ENCODE measurements around the gene BHLHE40. TPM values are rescaled to one million over a fixed set of nuclear protein-coding genes. Genes with fewer than 3 reads are reported as not detected.
A peak's percentile ranks its signal among the peaks of the same experiment; 100 is the strongest.

The BHLHE40 gene
- total RNA-seq, 2 donors from 2014 or later = 31.1 to 85.6 TPM

DNA sequence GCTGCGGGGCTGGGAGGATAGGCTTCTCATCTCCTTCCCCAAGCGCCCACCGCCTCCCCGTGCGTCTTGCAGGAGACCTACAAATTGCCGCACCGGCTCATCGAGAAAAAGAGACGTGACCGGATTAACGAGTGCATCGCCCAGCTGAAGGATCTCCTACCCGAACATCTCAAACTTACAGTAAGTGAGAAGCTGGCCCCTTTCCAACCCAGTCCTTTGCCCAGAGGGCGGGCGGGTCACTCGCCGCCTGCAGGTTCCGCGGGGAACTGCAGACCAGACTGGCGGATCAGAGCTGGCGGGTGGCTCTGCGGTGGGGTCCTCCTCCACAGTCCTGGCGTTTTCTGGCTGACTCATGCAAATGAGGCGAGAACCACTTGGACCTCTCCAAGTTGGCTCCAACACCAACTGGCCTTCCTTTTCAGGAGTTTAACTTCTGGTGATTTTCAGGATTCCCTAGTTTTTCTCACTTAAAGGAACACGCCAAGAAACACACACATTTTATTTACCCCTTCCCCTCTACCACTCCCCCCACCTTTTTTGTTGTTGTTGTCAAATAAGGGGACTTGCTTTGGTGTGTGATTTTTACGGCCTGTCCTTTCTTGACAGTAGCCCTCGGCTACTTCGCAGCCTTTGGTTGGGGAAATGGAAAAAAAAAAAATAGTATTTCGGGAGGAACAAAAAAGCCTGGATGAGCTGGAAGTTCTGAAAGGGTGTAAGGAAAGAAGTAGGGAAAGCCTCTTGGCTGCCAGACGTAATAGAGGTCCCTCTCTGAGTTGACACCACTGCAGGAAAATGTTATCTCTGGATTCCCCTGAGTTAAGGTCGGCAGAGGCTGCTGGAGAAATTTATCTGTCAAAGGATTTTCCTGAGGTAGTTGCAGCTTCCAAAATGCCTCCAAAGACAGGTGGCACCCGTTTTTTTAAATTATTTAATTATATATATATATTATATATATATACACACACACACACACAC is 1.3 kb downstream of the BHLHE40 start:
- peak; percentile 95 for DNase-seq
- peak; percentile 19 to 21 for ATAC-seq
- intact Hi-C loops (cut with DNase I) = loop anchor here (2.0 to 10.0 kb wide), 4 partner anchors 42 to 256 kb away; no protein-coding TSS in a partner anchor

DNA sequence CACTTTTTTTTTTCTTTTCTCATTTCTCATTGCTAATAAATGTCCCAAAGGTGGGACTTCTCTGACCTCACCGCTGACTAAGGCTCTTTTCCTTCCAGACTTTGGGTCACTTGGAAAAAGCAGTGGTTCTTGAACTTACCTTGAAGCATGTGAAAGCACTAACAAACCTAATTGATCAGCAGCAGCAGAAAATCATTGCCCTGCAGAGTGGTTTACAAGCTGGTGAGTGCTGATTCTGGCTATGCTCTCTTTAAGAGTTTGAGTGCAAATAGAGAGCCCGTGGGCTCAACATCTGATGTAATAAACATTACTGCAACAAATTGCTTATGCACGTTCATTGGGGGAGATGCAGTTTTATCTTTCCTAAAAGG is 2.0 kb downstream of the BHLHE40 start:
- DNase-seq (no peak), ATAC-seq (no peak)
- intact Hi-C loops (cut with DNase I) = loop anchor here (2.0 to 10.0 kb wide), 4 partner anchors 41 to 256 kb away; no protein-coding TSS in a partner anchor

DNA sequence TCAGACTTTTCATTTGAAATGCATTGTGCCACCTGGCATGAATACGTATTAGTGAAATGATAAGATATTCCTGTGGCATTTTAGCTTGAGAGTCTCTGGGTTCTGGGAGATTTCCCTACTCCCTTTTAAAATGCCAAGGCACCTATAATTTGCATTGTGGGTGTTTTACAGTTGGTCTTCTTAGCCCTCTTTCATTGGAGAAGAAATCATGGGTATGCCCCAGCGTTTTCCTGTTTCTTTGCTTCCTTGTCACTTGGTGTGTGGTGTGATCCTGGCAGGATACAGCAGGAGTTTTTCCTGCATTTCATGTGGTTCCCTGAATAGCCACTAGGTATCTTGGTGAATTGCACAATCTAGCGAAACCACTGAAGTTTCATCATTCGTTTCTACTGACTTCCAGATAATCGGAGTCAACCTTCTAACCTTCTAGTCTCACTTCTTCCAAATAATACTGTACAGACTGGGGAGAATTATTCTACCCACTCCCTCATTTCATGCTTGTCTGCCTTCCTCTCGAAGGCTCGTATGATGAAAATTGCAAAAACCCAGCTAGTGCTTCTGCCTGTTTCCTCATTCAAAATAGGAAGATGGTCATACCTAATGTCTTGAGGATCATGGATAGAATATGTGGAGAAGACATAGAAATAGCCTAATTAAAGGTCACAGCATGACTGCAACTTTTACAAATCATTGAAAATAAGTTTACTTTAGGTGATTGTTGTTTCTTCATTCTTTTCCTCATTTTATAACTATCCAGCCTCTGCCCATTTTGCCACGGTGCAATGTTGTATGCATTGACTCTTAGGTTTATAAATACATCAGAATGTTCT is 2.6 kb downstream of the BHLHE40 start:
- intact Hi-C loops (cut with DNase I) = loop anchor here (2.0 to 10.0 kb wide), 4 partner anchors 40 to 257 kb away; no protein-coding TSS in a partner anchor
- DNase-seq (no peak), ATAC-seq (no peak)

DNA sequence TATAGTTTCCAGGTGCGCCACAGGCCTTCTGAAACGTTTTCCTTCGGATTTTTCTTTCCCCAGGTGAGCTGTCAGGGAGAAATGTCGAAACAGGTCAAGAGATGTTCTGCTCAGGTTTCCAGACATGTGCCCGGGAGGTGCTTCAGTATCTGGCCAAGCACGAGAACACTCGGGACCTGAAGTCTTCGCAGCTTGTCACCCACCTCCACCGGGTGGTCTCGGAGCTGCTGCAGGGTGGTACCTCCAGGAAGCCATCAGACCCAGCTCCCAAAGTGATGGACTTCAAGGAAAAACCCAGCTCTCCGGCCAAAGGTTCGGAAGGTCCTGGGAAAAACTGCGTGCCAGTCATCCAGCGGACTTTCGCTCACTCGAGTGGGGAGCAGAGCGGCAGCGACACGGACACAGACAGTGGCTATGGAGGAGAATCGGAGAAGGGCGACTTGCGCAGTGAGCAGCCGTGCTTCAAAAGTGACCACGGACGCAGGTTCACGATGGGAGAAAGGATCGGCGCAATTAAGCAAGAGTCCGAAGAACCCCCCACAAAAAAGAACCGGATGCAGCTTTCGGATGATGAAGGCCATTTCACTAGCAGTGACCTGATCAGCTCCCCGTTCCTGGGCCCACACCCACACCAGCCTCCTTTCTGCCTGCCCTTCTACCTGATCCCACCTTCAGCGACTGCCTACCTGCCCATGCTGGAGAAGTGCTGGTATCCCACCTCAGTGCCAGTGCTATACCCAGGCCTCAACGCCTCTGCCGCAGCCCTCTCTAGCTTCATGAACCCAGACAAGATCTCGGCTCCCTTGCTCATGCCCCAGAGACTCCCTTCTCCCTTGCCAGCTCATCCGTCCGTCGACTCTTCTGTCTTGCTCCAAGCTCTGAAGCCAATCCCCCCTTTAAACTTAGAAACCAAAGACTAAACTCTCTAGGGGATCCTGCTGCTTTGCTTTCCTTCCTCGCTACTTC is 3.8 kb downstream of the BHLHE40 start:
- DNase-seq (no peak), ATAC-seq (no peak)
- intact Hi-C loops (cut with DNase I) = loop anchor here (5.0 to 10.0 kb wide), 3 partner anchors 39 to 258 kb away; no protein-coding TSS in a partner anchor

DNA sequence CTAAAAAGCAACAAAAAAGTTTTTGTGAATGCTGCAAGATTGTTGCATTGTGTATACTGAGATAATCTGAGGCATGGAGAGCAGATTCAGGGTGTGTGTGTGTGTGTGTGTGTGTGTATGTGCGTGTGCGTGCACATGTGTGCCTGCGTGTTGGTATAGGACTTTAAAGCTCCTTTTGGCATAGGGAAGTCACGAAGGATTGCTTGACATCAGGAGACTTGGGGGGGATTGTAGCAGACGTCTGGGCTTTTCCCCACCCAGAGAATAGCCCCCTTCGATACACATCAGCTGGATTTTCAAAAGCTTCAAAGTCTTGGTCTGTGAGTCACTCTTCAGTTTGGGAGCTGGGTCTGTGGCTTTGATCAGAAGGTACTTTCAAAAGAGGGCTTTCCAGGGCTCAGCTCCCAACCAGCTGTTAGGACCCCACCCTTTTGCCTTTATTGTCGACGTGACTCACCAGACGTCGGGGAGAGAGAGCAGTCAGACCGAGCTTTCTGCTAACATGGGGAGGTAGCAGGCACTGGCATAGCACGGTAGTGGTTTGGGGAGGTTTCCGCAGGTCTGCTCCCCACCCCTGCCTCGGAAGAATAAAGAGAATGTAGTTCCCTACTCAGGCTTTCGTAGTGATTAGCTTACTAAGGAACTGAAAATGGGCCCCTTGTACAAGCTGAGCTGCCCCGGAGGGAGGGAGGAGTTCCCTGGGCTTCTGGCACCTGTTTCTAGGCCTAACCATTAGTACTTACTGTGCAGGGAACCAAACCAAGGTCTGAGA is 4.7 kb downstream of the BHLHE40 start:
- peak in 1 of 2 donors; percentile 0 for ATAC-seq
- intact Hi-C loops (cut with DNase I) = loop anchor here (5.0 to 10.0 kb wide), 3 partner anchors 38 to 259 kb away; no protein-coding TSS in a partner anchor
- DNase-seq = peak; percentile 73

DNA sequence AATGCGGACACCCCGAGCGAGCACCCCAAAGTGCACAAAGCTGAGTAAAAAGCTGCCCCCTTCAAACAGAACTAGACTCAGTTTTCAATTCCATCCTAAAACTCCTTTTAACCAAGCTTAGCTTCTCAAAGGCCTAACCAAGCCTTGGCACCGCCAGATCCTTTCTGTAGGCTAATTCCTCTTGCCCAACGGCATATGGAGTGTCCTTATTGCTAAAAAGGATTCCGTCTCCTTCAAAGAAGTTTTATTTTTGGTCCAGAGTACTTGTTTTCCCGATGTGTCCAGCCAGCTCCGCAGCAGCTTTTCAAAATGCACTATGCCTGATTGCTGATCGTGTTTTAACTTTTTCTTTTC is 5.3 kb downstream of the BHLHE40 start:
- no peak for DNase-seq
- intact Hi-C loops (cut with DNase I) = loop anchor here (5.0 to 10.0 kb wide), 3 partner anchors 38 to 260 kb away; no protein-coding TSS in a partner anchor
- ATAC-seq = no peak

DNA sequence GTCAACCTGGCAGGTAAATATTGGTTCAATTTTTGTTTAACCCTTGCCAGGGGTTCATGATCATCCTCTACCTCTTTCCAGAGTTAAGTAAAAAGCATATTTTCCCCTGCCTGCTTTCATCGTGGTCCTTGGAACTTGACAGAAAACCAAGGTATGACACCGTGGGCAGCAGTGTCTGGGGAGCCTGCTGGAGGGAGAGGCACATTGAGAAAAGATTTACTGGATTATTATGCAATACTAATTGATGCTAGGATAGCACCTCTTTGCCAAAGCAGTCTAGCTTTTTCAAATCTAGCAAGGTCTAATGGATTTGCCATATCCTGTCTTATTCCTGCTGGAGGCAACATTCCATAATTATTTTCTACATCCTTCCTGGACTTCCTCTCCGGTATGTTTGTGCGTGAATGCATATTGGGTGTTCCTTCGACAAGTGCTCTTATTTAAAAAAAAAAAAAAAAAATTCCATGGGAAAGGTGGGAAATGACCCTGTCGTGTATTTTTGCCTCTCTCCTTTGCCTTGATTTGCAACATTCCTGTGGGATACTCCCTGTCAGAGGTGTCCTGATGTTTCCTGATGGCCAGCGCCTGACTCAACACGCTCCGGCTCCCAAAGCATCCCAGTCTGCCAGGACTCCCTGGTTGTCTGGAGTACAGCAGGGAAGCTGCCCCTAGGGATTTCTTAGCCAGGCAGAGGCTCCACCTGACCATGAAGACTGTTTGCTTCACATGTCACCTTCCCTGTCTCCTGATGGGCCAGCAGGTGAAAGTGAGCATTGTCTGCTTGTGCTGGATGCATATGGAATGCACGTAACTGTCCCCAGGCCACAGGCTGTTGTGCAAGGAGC is 6.3 kb downstream of the BHLHE40 start:
- intact Hi-C loops (cut with DNase I) = loop anchor here (2.0 to 10.0 kb wide), 2 partner anchors 41 to 261 kb away; no protein-coding TSS in a partner anchor
- peak; percentile 69 for DNase-seq
- ATAC-seq = peak; percentile 7 to 35

DNA sequence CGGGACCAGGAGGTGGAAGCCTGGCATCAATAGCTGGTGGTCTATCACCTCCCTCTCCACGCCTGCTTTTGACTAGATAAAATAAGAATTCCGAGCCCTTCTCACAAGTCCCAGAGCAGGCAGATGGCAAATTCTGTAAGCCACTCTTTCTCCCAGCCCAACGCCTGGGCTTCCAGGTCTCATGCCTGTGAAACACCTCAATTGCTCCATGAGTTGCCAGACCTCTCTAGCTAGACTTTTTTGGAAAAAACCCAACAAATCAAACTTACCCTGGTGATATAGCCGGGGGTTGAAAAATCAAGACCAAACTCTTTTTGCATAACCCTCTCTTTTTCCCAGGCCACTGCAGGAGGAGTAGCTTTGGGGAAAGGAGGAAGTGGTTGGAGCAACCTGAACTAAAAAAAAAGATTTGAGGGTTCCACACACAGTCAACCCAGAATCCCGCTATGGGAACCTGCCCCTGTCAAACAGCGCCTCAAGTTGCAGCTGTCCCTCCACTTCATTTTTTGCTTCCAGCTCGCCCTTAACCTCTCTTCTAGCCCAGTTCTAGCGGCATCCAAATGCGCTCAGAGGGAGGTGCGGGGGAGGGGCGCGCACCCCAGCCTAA is 7.0 kb downstream of the BHLHE40 start:
- peak; percentile 2 to 22 for ATAC-seq
- intact Hi-C loops (cut with DNase I) = loop anchor here (2.0 to 10.0 kb wide), 2 partner anchors 41 to 261 kb away; no protein-coding TSS in a partner anchor
- DNase-seq = no peak

DNA sequence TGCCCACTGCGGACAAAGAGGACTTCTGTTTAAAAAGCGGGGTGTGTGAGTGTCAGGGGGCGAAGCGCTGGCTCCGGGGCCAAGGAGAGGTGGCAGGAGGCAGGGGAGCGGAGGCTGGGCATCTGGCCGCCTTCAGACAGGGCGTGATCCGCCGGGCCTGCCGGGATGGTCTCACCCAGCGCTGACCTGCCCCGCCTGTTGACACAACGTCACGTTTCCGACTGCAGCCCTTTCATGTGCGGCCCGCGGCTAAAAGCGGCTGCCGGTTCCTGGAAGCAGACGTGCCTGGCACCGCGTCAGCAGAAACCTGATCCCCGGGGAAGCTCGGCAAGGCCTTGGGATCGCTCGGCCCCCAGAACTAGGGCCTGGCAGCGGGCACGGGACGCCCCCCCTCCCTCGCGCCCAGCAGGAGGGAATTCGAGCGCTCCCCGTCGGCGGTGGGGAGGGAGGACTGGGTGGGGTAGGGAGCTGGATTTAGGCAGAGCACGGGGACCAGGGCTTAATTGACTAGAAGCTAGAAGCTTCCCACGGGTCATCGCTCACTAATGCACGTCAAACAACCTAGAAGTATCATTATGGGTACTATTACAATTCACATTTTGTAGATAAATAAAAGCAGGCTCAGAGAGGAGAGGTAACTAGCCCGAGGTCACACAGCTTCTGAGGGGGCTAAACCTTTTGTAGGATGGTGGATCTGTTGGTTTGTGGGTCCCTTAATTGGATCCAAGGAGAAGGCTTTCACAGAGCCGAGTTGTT is 7.7 kb downstream of the BHLHE40 start:
- DNase-seq (peak; percentile 99), ATAC-seq (peak; percentile 88 to 89)
- intact Hi-C loops (cut with DNase I) = loop anchor here (2.0 to 10.0 kb wide), 2 partner anchors 40 to 262 kb away; no protein-coding TSS in a partner anchor

DNA sequence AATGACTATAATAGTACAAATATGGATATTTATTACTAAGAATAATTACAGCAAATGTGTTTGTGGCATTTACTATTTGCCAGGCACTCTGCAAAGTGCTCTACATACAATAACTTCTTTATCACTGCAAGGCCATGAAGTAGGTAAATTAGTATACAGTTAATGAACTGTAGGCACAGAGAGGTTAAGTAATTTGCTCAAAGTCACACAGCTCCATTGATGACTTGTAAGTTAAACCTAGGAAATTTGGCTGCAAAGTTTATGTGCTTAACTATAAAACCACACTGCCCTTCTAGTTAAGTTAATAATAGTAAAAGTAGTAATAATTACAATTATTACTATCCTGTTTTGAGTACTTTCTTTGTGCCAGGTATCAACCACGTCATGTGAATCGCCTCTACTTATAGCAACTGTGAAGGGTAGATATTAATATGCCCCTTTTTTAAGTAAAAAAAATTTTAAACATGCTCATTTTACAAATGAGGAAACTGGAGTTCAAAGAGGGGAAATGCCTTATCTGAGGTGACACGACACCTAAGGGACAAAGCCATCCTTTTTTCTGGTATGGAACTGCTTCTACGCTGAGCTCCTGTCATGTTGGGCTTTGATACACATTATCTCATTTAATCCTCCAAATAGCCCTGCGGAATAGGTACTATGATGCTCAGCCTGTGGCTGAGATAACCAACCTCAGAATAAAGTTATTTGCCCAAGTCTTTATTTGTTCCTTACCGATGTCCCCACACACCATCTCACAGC is 8.5 kb downstream of the BHLHE40 start:
- ATAC-seq = no peak
- DNase-seq = no peak
- intact Hi-C loops (cut with DNase I) = loop anchor here (2.0 to 10.0 kb wide), 2 partner anchors 39 to 263 kb away; no protein-coding TSS in a partner anchor

DNA sequence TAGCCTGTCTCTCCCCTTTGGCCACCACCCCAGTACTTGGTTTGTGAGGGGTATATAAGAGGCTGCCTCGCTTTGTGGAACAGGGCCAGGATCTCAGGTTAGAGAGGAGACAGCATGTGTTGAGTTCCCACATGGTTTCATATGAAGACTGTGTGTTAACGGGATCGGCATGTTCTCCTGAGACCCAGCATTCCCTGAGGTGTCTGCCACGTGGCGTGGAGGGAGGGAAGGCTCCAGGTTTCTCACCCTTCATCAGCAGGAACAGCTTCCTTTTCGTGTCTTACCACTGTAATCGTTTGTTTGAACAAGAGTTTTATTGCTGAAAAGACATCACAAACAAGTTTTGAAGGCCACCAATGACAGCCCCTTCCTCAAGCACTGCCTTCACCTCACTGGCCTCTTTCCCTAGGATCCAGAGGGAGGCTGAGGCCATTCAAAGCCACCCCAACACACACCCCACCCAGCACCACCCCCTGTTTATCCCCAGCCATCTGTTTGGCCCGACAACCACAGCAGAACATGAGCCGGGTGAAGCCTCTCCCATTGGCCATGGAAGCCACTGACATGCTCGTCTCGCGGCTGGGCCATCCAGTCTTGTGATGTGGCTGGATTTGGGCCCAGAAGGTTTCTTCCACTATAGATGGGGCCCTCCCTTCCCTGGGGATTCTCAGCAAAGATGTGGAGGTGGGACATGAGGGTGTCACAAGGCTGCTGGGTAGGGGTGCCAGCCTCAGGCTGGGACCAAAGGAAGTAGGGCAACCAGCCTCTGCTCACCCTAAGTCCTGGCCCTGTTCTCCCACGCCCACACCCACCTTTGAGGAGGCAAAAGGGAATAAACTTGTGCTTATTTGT is 10.0 kb downstream of the BHLHE40 start:
- intact Hi-C loops (cut with DNase I) = loop anchor here in 1 of 2 donors (10.0 kb wide), 1 partner anchor 264 kb away; no protein-coding TSS in a partner anchor
- no peak for ATAC-seq
- peak; percentile 53 for DNase-seq

DNA sequence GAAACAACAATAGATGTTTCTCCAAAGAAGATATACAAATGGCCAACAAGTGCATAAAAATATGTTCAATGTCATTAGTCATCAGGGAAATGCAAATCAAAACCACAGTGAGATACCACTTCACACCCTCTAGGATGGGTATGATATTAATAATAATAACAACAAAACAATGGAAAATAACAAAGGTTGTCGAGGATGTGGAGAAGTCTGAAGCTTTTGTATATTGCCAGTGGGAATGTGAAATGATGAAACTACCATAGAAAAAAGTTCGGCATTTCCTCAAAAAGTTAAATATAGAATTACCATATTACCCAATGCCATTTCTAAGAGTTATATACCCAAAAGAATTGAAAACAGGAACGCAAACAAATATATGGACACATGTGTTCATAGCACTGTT is 10.8 kb downstream of the BHLHE40 start:
- ATAC-seq (no peak), DNase-seq (no peak)
- intact Hi-C loops (cut with DNase I) = no loop called here

DNA sequence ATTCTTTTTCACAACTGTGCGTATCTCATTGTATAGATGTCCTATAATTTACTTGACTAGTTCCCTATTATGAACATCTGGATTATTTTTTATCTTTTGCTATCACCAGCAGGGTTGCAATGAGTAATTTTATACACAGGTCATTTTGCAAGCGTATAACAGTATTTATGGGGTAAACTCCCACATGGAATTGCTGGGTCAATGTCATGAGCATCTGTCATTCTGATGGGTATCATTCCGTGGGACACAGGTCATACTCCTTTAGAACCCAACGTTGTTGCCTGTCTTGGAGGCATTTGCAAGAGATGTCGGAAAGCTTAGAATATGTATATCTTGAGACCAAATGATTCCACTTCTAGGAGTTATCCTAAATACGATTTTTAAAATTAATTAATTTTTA is 12.9 kb downstream of the BHLHE40 start:
- no peak for ATAC-seq
- DNase-seq = no peak
- intact Hi-C loops (cut with DNase I) = no loop called here
